SU-DHL-6 (cell line): ENCODE measurements around the gene ZMYM4.
"Not testable (repeated sequence)": the region's sequence is repeated elsewhere in the genome, so short reads cannot be mapped to it uniquely, and the experiment has no call there.

ENCODE experiments used
- H2AFZ ChIP-seq: fragments of 200-600 bp; sonication (generic); 2 replicates; pipeline ENCODE4 v1.6.1; 2014; ENCODE audit warnings: low read depth, mild to moderate bottlenecking, moderate library complexity, mixed read lengths, antibody characterized with exemption, low read length; ENCODE audit not compliant: severe bottlenecking
- H3F3A ChIP-seq: fragments of 200-600 bp; shearing (Covaris generic); 2 replicates; pipeline ENCODE4 v1.6.0; 2016; ENCODE audit warnings: antibody characterized with exemption, mild to moderate bottlenecking; ENCODE audit not compliant: insufficient read depth
- H3K27ac ChIP-seq: fragments of 200-600 bp; sonication (generic); 2 replicates; pipeline ENCODE4 v1.5.1; 2016; ENCODE audit warnings: low read depth, mild to moderate bottlenecking, low read length, moderate library complexity, mixed read lengths
- H3K27me3 ChIP-seq: fragments of 200-600 bp; sonication (generic), shearing (Covaris generic); 2 replicates; pipeline ENCODE4 v1.6.0; 2014; ENCODE audit warnings: mild to moderate bottlenecking, low read length
- H3K36me3 ChIP-seq: fragments of 200-600 bp; sonication (generic); 2 replicates; pipeline ENCODE4 v1.6.1; 2014; ENCODE audit warnings: mild to moderate bottlenecking, low read length, mixed read lengths
- H3K4me2 ChIP-seq: fragments of 300-600, 200-600 bp; shearing (Covaris generic), sonication (generic); 2 replicates; pipeline ENCODE4 v1.6.0; 2014; ENCODE audit warnings: low read length, low read depth, mild to moderate bottlenecking; ENCODE audit not compliant: poor library complexity, severe bottlenecking
- H3K4me3 ChIP-seq: fragments of 200-600 bp; sonication (generic); 2 replicates; pipeline ENCODE4 v1.5.1; 2014; ENCODE audit warnings: antibody characterized with exemption, low read length, mild to moderate bottlenecking, mixed read lengths; ENCODE audit not compliant: insufficient read depth, poor library complexity, severe bottlenecking
- H3K79me2 ChIP-seq: fragments of 200-600 bp; sonication (generic); 2 replicates; pipeline ENCODE4 v1.6.1; 2014; ENCODE audit warnings: mild to moderate bottlenecking, low read length, moderate library complexity; ENCODE audit not compliant: insufficient read depth
- H3K9ac ChIP-seq: fragments of 200-600 bp; sonication (generic); 2 replicates; pipeline ENCODE4 v1.7.0; 2014; ENCODE audit warnings: mild to moderate bottlenecking, low read length
- H3K9me2 ChIP-seq: fragments of 200-600 bp; sonication (generic); replicated peaks from 2 replicates; pipeline ENCODE4 v1.6.1; 2014; ENCODE audit warnings: low read length; ENCODE audit not compliant: insufficient read depth
- H3K9me3 ChIP-seq: fragments of 200-600 bp; sonication (generic); 2 replicates; pipeline ENCODE4 v1.6.1; 2014; ENCODE audit warnings: low read length, mixed read lengths; ENCODE audit not compliant: insufficient read depth
- H4K20me1 ChIP-seq: fragments of 200-600 bp; sonication (generic); 2 replicates; pipeline ENCODE4 v1.6.1; 2014; ENCODE audit warnings: low read depth, mild to moderate bottlenecking, antibody characterized with exemption, low read length, moderate library complexity, mixed read lengths
- EZH2phosphoT487 ChIP-seq: fragments of 200-600 bp; sonication (generic), shearing (Covaris generic); conservative IDR thresholded peaks from 2 replicates; pipeline ENCODE4 v1.6.1; 2018; ENCODE audit warnings: mild to moderate bottlenecking, antibody characterized with exemption, low read length, moderate library complexity, mixed read lengths
- TF ChIP-seq, protein P1 (sequence below): fragments of 200-600 bp; sonication (generic); IDR thresholded peaks from one replicate; pipeline ENCODE4 v1.5.1; 2017; ENCODE audit warnings: antibody characterized with exemption, mild to moderate bottlenecking, low read length, moderate library complexity; ENCODE audit not compliant: insufficient read depth, poor library complexity, severe bottlenecking

Gene ZMYM4

DNA sequence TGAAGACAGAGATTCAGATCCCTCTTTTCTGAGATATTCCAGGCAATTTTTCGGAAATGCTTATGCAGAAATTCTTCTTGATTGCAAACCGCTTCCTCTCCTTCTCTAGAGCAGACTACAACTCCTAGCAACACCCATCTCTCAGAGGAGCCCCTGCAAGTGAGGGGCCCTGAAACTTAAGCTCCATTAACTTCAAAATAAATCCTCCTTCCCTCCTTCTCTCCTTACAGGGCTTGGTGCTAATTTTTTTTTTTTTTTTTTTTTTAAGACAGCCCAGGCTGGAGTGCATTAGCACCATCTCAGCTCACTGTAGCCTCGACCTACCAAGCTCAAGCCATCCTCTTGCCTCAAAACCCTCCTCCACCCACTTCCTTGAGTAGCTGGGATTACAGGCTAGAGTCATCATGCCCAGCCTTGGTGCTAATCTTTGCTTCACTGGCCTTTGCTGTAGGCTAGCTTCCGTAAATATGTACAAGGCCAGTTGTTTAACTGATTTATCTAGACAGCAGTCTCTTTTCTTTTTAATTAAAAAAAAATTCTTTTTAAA lies 45.4 kb upstream of the ZMYM4 start:
- Histone ChIP-seq H3K27me3 (no peaks in the 10 kb centered on the region), H3K4me3 (no peak overlapping the region), H4K20me1 (no peaks in the 10 kb centered on the region), H3K36me3 (no peaks in the 10 kb centered on the region), H3K27ac (no peak overlapping the region), H2AFZ (no peak overlapping the region), H3K79me2 (no peaks in the 10 kb centered on the region), H3K9ac (no peak overlapping the region), H3K9me3 (no peaks in the 10 kb centered on the region), H3K9me2 (no peaks in the 10 kb centered on the region), H3F3A (no peaks in the 10 kb centered on the region), H3K4me2 (no peak overlapping the region)
- TF ChIP-seq, protein P1, sequence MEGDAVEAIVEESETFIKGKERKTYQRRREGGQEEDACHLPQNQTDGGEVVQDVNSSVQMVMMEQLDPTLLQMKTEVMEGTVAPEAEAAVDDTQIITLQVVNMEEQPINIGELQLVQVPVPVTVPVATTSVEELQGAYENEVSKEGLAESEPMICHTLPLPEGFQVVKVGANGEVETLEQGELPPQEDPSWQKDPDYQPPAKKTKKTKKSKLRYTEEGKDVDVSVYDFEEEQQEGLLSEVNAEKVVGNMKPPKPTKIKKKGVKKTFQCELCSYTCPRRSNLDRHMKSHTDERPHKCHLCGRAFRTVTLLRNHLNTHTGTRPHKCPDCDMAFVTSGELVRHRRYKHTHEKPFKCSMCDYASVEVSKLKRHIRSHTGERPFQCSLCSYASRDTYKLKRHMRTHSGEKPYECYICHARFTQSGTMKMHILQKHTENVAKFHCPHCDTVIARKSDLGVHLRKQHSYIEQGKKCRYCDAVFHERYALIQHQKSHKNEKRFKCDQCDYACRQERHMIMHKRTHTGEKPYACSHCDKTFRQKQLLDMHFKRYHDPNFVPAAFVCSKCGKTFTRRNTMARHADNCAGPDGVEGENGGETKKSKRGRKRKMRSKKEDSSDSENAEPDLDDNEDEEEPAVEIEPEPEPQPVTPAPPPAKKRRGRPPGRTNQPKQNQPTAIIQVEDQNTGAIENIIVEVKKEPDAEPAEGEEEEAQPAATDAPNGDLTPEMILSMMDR = no peak
- TF ChIP-seq EZH2phosphoT487 = no peak

DNA sequence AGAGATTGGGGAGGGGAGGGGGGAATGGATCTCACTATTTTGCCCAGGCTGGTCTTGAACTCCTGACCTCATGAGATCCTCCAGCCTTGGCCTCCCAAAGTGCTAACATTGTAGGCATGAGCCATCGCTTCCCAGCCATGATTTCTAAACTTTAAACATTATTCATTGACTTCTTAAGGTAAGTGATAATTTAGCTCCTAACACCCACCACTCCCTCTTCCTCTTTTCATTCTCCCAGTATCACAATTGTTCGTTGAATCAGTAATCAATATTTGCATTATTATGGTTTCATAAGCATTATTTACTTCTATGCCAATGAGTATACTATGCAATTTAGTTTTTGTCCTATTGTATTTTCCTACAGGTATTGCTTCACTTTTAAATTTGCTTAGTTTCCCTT lies 42.0 kb upstream of the ZMYM4 start:
- H3K9ac ChIP-seq = no peak overlapping the region
- no peaks in the 10 kb centered on the region for H3K9me2 ChIP-seq
- H3K27ac ChIP-seq = no peak overlapping the region
- H3F3A ChIP-seq = no peaks in the 10 kb centered on the region
- no peaks in the 10 kb centered on the region for H3K79me2 ChIP-seq
- no peaks in the 10 kb centered on the region for H4K20me1 ChIP-seq
- TF ChIP-seq EZH2phosphoT487 = no peak
- H2AFZ ChIP-seq = no peak overlapping the region
- H3K4me3 ChIP-seq = no peak overlapping the region
- no peak overlapping the region for H3K4me2 ChIP-seq
- no peaks in the 10 kb centered on the region for H3K36me3 ChIP-seq
- H3K9me3 ChIP-seq = no peaks in the 10 kb centered on the region
- no peaks in the 10 kb centered on the region for H3K27me3 ChIP-seq

DNA sequence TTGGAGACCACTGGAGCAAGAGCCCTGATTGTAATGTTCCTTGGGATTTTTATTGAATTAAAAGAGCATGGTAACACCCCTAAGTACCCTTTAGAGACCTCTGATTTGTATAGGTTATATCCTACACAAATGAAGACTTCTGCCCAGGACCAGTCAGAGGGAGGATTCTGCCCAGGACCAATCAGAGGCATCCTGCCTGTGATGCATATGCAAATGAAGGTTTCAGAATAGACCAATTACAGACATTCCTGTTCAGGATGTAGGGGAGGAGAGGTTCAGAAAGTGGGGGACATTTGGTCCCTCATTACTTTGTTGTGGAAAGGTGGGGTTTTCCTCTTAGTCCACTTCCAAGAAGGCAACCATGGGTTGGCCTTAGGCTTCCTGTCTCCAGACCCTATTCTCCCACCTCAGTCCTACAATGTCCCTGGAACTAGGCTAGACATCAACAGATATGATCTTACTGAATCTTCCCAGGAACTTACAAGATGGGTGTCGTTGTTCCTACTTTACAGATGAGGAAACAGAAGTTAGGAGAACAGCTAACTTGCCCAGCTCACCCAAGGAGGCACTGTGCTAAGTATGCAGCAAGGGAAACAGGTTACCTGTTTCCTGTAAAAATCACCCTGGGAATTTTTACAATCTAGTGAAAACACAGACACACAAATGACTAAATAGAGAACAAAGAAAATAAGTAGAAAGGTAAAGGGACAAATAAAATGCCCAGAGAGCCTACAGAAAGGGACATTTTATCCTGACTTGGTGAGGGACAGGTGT lies 38.7 kb upstream of the ZMYM4 start:
- H3K4me2 ChIP-seq = no peak overlapping the region
- no peak overlapping the region for H3K9ac ChIP-seq
- no peak overlapping the region for H3K27ac ChIP-seq
- no peaks in the 10 kb centered on the region for H4K20me1 ChIP-seq
- no peaks in the 10 kb centered on the region for H3F3A ChIP-seq
- no peak overlapping the region for H2AFZ ChIP-seq
- H3K4me3 ChIP-seq = no peak overlapping the region
- no peaks in the 10 kb centered on the region for H3K27me3 ChIP-seq
- no peaks in the 10 kb centered on the region for H3K9me3 ChIP-seq
- no peaks in the 10 kb centered on the region for H3K9me2 ChIP-seq
- no peaks in the 10 kb centered on the region for H3K79me2 ChIP-seq
- no peaks in the 10 kb centered on the region for H3K36me3 ChIP-seq
- no peak for TF ChIP-seq EZH2phosphoT487
- TF ChIP-seq, protein P1 = no peak

DNA sequence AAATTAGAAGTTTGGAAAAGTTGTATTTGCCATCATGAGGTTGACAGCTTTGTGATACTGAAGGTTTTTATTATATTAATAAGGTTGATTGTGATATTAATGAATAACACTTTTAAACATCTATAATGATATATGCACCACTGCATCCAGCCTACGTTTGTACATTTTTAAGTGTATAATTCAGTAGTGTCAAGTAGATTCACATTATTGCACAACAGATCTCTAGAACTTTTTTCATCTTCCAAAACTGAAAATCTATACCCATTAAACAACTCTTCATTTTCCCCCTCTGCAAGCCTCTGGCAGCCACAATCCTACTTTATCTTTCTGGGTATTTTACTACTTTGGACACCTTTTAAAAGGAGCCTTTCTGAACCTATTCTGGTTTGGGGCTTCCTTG lies 37.2 kb upstream of the ZMYM4 start:
- Histone ChIP-seq H3F3A (no peaks in the 10 kb centered on the region), H3K4me3 (no peak overlapping the region), H3K9me3 (no peaks in the 10 kb centered on the region), H3K9ac (no peak overlapping the region), H4K20me1 (no peaks in the 10 kb centered on the region), H3K4me2 (no peak overlapping the region), H3K27ac (no peak overlapping the region), H3K79me2 (no peaks in the 10 kb centered on the region), H3K36me3 (no peaks in the 10 kb centered on the region), H2AFZ (no peak overlapping the region), H3K27me3 (no peaks in the 10 kb centered on the region), H3K9me2 (no peaks in the 10 kb centered on the region)
- no peak for TF ChIP-seq EZH2phosphoT487
- TF ChIP-seq, protein P1 = no peak

DNA sequence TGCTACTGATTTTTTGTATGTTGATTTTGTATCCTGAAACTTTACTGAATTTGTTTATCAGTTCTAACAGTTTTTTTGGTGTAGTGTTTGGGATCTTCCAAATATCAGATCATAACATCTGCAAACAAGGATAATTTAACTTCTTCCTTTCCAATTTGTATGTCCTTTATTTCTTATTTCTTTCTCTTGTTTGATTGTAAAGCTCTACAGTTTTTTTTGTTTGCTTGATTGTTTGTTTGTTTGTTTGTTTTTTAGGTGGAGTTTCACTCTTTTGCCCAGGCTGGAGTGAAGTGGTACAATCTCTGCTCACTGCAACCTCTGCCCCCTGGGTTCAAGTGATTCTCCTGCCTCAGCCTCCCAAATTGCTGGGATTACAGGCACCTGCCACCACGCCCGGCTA lies 31.7 kb upstream of the ZMYM4 start:
- H3K9me3 ChIP-seq, H3K9ac ChIP-seq, H3K9me2 ChIP-seq, H2AFZ ChIP-seq, H3K27me3 ChIP-seq, H3K4me2 ChIP-seq, H3K36me3 ChIP-seq, H3K79me2 ChIP-seq, H3K4me3 ChIP-seq, H3K27ac ChIP-seq, H3F3A ChIP-seq, H4K20me1 ChIP-seq: not testable (repeated sequence)
